Upper lobe of left lung (tissue), 6 donors: Measurements from ENCODE around the gene NOLC1. TPM values are rescaled to one million over a fixed set of nuclear protein-coding genes. Genes with fewer than 3 reads are reported as not detected.
A peak's percentile ranks its signal among the peaks of the same experiment; 100 is the strongest.

ENCODE experiments used
- ATAC-seq, 2 donors: fragments of 200-7000 bp; cut with Tn5 transposase; one replicate each; pipeline ENCODE4 v1.9.1; 2022; ENCODE audit warnings: mild to moderate bottlenecking in 2 of 2, moderate library complexity in 2 of 2; ENCODE audit not compliant: low FRiP score in 2 of 2
- DNase-seq, 2 donors: peaks; one replicate each; pipeline ENCODE4 v3.0.0-alpha.2; 2019 to 2020
- H3K27ac ChIP-seq, 4 donors: fragments of 200-600 bp; sonication (generic); one replicate each; pipeline ENCODE4 v1.5.1; 2016 to 2019
- H3K27me3 ChIP-seq, 4 donors: fragments of 200-600 bp; sonication (generic); one replicate each; pipeline ENCODE4 v1.5.1; 2017 to 2019
- H3K36me3 ChIP-seq, 4 donors: fragments of 200-600 bp; sonication (generic); one replicate each; pipeline ENCODE4 v1.5.1; 2016 to 2019
- H3K4me1 ChIP-seq, 4 donors: fragments of 200-600 bp; sonication (generic); one replicate each; pipeline ENCODE4 v1.5.1; 2018 to 2019
- H3K4me3 ChIP-seq, 4 donors: fragments of 200-600 bp; sonication (generic); one replicate each; pipeline ENCODE4 v1.5.1; 2017 to 2019; ENCODE audit warnings: mild to moderate bottlenecking in 2 of 4, moderate library complexity in 1 of 4
- H3K9me3 ChIP-seq, 4 donors: fragments of 200-600 bp; sonication (generic); one replicate each; pipeline ENCODE4 v1.5.1; 2018 to 2019
- EP300 ChIP-seq, 4 donors: sonication (generic); formaldehyde crosslinking; IDR thresholded peaks; one replicate each; pipeline ENCODE4 v1.5.1; 2017; ENCODE audit warnings: antibody characterized with exemption in 4 of 4, control low read depth in 2 of 4
- POLR2A ChIP-seq, 4 donors: fragments of 450-650 bp; IDR thresholded peaks; one replicate each; pipeline ENCODE4 v1.5.1; 2016 to 2017; ENCODE audit warnings: antibody characterized with exemption in 4 of 4, mild to moderate bottlenecking in 2 of 4
- POLR2AphosphoS5 ChIP-seq, 2 donors: sonication (generic); formaldehyde crosslinking; IDR thresholded peaks; one replicate each; pipeline ENCODE4 v1.5.1; 2017; ENCODE audit warnings: antibody characterized with exemption in 2 of 2
- WGBS, 2 donors: methylation state at CpG; one replicate each; pipeline ENCODE4 v1.1.5; 2017 to 2018; 5-methylcytosine and 5-hydroxymethylcytosine counted together
- total RNA-seq, 6 donors: library from RNA; depleted of rRNA in 4 of 6; stranded (reverse); fragments of >200 nt in 4 of 6; gene quantifications; one replicate each; pipeline versions ENCODE4 v1.1.0 to v1.2.1, GENCODE V29; 2016 to 2021
- TF ChIP-seq, protein P1 (sequence below), 6 experiments: fragments of 450-650 bp in 4 of 6; fragments of 200-600 bp in 2 of 6; sonication (generic) in 2 of 6; IDR thresholded peaks; one replicate each; pipeline ENCODE4 v1.5.1; 2016 to 2019; ENCODE audit warnings: antibody characterized with exemption in 6 of 6
- donor health status: DM: no; HTN: no; CAD: no; lungs with moderate emphysema.
- donor health status: DM: no; HTN: yes; CAD: no; lungs with severe emphysema.

Gene NOLC1
- total RNA-seq, 6 donors from 2014 or later = 21.4 to 72.8 (median 44.3) TPM

DNA sequence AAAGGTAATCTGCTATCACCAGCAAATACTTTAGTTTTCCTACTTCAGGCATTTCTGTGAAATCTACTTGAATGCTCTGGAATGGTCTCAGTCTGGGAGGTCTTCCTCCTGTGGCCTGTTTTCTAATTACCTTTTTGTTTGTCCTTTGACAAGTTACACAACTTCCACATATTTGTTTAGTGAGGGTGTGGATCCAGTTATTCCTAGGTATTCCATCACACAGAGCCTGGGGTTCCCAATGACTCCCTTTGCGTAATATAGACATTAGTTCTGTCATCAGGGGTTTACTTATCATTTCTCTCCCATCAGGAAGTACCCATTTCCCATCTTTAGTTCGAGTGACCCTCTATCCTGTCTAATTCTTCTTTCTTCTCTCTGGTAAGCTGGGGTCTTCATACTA is 45.8 kb downstream of the NOLC1 start:
- Histone ChIP-seq H3K36me3 (no peaks in the 10 kb centered on the region), H3K9me3 (no peaks in the 10 kb centered on the region), H3K4me3 (no peak overlapping the region), H3K4me1 (no peaks in the 10 kb centered on the region), H3K27me3 (no peaks in the 10 kb centered on the region), H3K27ac (no peak overlapping the region)
- 68 to 78% methylated on average over 2 of the region's 2 CpGs for WGBS, 2 donors
- TF ChIP-seq, protein P1, sequence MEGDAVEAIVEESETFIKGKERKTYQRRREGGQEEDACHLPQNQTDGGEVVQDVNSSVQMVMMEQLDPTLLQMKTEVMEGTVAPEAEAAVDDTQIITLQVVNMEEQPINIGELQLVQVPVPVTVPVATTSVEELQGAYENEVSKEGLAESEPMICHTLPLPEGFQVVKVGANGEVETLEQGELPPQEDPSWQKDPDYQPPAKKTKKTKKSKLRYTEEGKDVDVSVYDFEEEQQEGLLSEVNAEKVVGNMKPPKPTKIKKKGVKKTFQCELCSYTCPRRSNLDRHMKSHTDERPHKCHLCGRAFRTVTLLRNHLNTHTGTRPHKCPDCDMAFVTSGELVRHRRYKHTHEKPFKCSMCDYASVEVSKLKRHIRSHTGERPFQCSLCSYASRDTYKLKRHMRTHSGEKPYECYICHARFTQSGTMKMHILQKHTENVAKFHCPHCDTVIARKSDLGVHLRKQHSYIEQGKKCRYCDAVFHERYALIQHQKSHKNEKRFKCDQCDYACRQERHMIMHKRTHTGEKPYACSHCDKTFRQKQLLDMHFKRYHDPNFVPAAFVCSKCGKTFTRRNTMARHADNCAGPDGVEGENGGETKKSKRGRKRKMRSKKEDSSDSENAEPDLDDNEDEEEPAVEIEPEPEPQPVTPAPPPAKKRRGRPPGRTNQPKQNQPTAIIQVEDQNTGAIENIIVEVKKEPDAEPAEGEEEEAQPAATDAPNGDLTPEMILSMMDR (IDR thresholded peaks at IDR 0.05) = no peak
- no peak for DNase-seq
- no peak for ATAC-seq

DNA sequence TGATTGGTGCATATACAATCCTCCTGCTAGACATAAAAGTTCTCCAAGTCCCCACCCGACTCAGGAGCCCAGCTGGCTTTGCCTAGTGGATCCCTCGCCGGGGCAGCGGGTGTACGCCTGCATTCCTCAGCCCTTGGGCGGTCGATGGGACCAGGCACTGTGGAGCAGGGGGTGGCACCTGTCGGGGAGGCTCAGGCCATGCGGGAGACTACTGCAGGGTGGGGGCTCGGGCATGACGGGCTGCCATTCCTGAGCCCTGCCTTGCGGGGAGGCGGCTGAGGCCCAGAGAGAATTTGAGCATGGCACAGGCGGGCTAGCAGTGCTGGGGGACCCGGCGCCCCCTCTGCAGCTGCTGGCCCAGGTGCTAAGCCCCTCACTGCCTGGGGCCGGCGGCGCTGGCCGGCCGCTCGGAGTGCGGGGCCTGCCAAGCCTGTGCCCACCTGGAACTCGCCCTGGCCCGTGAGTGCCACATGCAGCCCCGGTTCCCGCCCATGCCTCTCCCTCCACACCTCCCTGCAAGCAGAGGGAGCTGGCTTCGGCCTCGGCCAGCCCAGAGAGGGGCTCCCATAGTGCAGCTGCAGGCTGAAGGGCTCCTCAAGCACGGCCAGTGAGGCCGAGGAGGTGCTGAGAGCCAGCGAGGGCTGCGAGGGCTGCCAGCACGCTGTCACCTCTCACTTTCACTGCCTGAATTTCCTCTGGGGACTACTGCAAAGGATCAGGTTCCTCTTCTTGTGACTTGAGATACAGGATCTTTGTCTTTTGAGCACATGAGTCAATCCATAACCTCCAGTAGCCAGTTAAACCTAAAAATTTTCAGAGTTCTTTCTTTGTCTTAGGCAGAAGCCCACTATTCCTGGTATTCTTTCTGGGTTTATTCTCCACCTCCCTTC is 48.8 kb downstream of the NOLC1 start:
- Histone ChIP-seq H3K4me3 (no peak overlapping the region), H3K27ac (no peak overlapping the region), H3K9me3 (peaks cover 4 to 12% (median 9%) of the 10 kb centered on the region in 4 donors), H3K36me3 (no peaks in the 10 kb centered on the region), H3K27me3 (no peaks in the 10 kb centered on the region), H3K4me1 (no peaks in the 10 kb centered on the region)
- DNase-seq = peak in 1 of 2 donors; percentile 75
- TF ChIP-seq EP300 (IDR thresholded peaks at IDR 0.05) (no peak), POLR2A (IDR thresholded peaks at IDR 0.05) (no peak), POLR2AphosphoS5 (IDR thresholded peaks at IDR 0.05) (no peak)
- TF ChIP-seq, protein P1 (IDR thresholded peaks at IDR 0.05) = no peak
- no peak for ATAC-seq
- WGBS, 2 donors = 76 to 88% methylated on average over 4 to 26 of the region's 34 CpGs

DNA sequence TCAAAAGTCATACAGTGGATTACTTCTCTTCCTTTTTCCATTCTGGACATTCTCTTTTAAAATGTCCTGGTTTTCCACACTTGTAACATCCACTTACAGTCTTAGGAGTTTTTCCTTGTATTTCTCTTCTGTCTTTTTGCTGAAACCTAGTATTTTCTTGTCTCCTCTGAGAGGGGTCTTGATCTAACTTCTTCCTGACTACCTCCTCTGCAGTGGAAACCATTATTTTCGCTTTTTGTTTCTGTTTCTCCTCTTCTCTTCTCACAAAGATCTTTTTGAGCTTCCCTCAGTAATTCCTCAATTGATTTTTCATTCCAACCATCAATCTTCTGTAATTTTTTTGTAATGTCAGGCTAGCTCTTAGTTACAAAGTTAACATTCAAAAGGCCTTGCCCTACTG is 50.2 kb downstream of the NOLC1 start:
- 86% methylated on average over 1 of the region's 1 CpG for WGBS, 2 donors
- TF ChIP-seq EP300 (IDR thresholded peaks at IDR 0.05) (no peak), POLR2A (IDR thresholded peaks at IDR 0.05) (no peak), POLR2AphosphoS5 (IDR thresholded peaks at IDR 0.05) (no peak)
- TF ChIP-seq, protein P1 (IDR thresholded peaks at IDR 0.05) = no peak
- H3K36me3 ChIP-seq = no peaks in the 10 kb centered on the region
- no peaks in the 10 kb centered on the region for H3K27me3 ChIP-seq
- no peak for DNase-seq
- no peak overlapping the region for H3K27ac ChIP-seq
- peaks cover 4 to 12% (median 9%) of the 10 kb centered on the region in 4 donors for H3K9me3 ChIP-seq
- H3K4me1 ChIP-seq = no peaks in the 10 kb centered on the region
- no peak overlapping the region for H3K4me3 ChIP-seq
- no peak for ATAC-seq

DNA sequence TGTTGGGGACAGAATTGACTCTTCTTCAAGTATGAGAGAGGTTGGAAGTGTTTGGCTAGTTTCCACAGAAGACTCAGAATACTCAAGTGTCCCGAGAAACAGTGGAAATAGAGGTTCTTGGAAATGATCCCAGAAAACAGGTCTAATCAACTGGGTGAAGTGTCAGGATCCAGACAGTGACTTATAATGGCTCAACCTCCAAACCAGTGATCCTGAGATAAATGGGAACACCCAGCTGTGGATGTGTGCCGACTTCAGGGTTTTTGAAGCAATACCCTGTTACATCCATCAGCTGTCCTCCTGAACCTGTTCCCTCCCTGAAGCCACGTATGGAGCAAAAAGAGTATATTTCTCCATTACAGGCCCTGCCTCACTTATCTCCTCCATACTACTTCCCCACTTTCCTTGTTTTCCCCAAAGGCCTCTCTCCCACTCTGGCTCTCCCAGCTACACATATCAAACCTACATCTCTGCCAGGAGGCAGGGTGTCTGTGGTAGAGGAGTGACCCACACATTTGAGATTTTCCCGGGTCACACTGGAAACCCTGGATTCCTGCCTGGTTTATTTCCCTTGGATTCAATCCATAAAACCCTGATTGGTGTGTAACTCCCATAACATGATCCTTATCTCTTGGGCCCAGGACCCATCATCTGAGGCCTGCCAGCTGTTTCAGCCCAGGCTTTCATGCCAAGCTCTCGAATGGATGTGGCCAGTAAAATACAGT is 56.3 kb downstream of the NOLC1 start:
- H3K4me1 ChIP-seq = peaks cover 0 to 5% (median 0%) of the 10 kb centered on the region in 4 donors
- H3K4me3 ChIP-seq = no peak overlapping the region
- H3K27me3 ChIP-seq = no peaks in the 10 kb centered on the region
- WGBS, 2 donors = 48 to 60% methylated on average over 5 of the region's 5 CpGs
- peaks cover 4 to 10% (median 9%) of the 10 kb centered on the region in 4 donors for H3K9me3 ChIP-seq
- H3K36me3 ChIP-seq = no peaks in the 10 kb centered on the region
- no peak for DNase-seq
- no peak for ATAC-seq
- no peak overlapping the region for H3K27ac ChIP-seq
- TF ChIP-seq POLR2A (IDR thresholded peaks at IDR 0.05) (no peak), EP300 (IDR thresholded peaks at IDR 0.05) (no peak), POLR2AphosphoS5 (IDR thresholded peaks at IDR 0.05) (no peak)
- TF ChIP-seq, protein P1 (IDR thresholded peaks at IDR 0.05) = no peak
